GM19328 (cell line): ENCODE results near the gene FOXK1.

Experiments used
- ATAC-seq: cut with Tn5 transposase; IDR thresholded peaks from one replicate; pipeline ENCODE4 v1.9.1; 2021; ENCODE audit warnings: mild to moderate bottlenecking, moderate library complexity; ENCODE audit not compliant: unreplicated experiment

Gene FOXK1

DNA sequence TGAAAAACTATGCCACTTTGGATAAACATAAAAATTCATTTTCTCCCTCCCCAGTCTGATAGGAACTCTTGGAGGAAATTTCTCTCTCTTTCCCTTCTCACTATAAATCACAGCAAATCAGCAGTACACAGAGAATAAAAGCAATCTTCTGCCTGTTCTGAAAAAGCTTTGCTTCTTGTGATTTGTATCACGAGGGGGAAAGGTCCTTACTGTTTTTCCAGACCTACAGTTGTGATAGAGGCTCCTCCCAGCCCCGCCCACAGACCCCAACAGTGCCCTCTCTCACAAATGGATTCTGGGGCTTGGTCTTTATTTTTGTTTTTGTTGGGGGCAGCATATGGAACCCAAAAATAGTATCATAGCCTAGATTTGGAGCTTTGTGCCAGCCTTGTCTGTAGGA is 12.2 kb downstream of the FOXK1 start:
- no peak for ATAC-seq

- no peak for ATAC-seq
Measured at GRCh38 chr7:4698707-4699275, 16.7 kb downstream of the FOXK1 start.

DNA sequence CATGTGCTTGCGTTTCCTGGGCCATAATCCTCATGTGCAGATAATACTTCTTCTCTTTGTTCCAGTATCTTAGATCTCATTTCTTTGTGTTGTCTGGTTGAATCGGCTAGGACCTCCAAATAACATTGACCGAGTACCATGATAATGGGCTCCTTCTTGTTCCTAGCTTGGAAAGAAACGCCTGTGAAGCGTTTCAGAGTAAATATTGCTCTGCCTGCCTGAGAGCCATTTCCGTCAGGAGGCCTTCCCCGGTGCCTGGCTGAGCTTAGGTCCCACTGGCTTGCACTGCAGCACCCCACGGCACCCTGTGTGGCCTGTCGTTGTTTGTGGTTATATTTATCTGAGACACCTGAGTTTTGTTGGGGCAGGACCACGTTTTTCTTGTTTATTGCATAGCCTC is 17.7 kb downstream of the FOXK1 start:
- no peak for ATAC-seq

GRCh38 chr7:4700577-4701235 is 18.6 kb downstream of the FOXK1 start:
- no peak for ATAC-seq

- no peak for ATAC-seq
Measured at GRCh38 chr7:4702961-4703512, 20.9 kb downstream of the FOXK1 start.

- no peak for ATAC-seq
Measured at GRCh38 chr7:4703532-4703931, 21.4 kb downstream of the FOXK1 start.

DNA sequence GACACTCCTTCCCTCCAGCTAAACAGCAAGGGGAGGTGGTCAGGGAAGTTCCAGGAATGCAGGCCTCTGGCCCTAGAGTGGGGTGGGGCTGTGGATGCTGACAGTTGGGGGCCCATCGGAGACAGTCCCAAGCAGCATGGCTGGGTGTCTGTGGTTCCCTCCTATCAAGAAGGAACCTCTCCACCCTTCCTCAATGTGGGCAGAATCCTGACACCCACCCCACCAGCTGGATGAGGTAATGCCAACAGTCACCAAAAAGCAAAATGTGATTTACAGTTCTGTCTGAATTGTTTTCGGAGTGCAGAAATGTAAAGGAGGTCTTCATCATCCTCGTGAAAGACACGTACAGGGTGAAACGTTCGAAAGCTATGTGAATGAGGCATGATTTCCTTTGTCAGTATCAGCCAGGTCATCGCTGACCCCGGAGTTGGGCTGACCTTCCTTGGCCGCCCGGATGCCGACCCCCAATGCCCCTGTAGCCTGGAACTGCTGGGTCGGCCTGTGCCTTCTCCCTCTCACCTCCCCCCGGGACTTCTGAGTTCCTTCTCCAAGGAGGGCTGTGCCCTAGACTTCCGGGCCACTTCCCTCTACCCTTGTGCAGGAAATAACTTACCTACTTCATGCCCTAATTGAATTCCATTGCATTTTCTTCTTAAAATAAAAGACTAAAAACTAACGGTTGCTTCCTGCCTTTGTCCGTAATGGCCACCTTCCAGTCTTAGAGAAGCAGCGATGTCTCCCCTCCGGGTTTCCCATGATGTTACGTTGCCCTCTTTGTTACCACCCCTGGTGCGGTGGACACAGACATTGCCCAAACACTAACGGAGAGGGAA is 24.5 kb downstream of the FOXK1 start:
- no peak for ATAC-seq

- no peak for ATAC-seq
Measured at GRCh38 chr7:4707217-4707741, 25.2 kb downstream of the FOXK1 start.

DNA sequence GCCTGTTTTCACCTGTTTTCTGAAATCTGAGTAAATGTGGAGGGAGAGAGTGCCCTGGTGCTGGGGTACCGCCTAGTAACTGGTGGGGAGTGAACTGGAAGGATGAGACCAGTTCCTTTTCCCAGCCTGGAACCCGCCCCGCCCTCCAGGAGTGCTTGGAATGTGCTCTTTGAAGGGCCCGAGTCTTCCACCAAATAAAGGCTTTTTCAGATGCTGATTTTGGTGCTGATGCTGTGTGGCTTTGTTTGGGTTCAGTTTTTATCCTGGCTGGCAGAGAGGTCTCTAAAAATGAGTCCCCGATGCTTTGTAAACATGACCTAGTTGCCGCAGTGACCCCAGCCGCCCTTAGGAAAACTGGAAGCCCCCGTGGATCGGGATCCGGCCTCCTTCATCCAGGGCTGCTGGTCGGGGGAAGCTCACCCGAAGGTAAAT is 25.9 kb downstream of the FOXK1 start:
- ATAC-seq = no peak

- no peak for ATAC-seq
Measured at GRCh38 chr7:4709187-4709586, 27.1 kb downstream of the FOXK1 start.

DNA sequence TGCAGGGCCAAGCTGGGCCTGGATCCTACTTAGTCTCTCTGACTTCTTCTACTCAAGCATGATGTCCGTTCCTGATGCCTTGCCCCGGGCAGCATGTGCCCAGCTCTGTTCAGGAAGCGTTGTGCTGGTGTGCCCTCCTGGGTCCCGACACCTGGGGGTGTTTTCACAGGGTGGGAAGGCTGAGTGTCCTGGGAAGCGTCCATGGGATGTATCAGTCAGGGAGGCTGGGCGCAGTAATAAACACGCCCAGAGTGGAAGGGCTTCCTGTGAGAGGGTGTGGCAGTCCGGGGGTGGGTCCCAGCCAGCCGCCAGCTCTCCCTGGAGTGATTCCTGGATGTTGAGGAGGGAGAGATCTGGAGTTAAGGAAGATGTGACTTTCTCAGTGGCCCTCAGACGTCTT is 29.0 kb downstream of the FOXK1 start:
- no peak for ATAC-seq

DNA sequence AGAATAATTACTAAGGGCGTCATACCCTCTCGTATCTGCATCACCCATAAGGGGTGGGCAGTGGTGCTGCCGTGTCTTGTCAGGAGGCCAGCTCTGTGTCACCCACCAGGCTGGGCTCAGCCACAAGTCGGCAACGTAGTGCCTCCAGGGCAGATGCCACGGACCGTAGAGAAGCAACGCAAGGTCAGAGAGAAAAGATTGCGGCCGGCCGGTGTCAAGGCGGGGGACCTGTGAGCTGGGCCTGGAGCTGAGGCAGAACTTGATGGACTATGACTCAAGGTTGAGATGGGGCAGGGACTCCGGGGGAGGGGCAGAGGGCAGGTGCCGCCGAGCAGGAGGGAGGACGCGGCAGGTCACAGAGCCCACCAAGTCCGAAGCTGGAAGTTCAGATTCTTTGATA is 29.5 kb downstream of the FOXK1 start:
- ATAC-seq = no peak

- ATAC-seq = no peak
Measured at GRCh38 chr7:4712281-4713182, 30.4 kb downstream of the FOXK1 start.

DNA sequence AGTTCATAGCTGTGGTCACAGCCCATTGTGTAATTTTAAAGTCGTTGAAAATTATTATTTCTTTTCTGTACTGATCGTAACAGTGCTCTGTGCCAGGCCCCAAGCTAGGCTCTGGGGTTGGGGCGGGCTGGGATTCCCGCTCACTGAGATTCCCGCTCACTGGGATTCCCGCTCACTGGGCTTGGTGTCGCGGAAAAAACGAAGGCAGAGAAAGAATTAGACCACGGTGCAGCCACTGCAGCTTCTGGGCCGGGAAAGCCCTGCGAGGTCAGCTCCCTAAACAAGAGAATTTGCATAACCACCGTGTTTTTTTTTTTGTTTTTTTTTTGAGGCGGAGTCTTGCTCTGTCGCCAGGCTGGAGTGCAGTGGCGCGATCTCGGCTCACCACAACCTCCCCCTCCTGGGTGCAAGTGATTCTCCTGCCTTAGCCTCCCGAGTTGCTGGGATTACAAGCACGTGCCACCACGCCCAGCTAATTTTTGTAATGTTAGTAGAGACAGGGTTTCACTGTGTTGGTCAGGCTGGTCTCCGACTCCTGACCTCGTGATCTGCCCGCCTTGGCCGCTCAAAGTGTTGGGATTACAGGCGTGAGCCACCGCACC is 31.2 kb downstream of the FOXK1 start:
- no peak for ATAC-seq

- no peak for ATAC-seq
Measured at GRCh38 chr7:4714161-4714700, 32.1 kb downstream of the FOXK1 start.

DNA sequence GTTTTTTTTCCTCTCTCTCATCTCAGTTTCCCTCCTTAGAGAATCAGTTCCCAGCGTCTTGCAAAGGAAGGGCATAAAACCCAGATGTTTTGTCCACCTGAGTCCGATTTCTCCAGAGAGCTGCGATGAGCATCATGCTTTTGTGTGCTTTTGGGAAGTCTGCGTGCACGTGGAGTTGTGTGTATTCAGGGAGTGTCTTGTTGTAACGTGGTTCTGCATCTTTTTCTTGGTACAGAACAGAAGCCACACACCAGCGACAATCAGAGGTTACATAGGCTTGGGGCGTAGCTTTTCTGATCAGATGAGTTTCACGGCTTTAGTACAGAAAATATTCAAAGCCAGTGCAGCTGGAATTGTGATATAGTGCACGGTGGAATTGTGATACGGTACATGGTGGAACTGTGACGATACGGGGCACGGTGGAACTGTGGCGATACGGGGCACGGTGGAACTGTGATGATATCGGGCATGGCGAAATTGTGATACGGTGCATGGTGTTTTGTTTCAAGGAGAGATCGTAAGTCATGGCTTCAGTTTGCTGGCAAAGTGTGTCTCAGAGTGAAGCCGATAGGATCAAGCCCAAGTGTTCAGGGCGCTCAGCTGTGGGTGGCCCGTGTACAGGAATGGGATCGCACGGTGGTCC is 32.8 kb downstream of the FOXK1 start:
- no peak for ATAC-seq

DNA sequence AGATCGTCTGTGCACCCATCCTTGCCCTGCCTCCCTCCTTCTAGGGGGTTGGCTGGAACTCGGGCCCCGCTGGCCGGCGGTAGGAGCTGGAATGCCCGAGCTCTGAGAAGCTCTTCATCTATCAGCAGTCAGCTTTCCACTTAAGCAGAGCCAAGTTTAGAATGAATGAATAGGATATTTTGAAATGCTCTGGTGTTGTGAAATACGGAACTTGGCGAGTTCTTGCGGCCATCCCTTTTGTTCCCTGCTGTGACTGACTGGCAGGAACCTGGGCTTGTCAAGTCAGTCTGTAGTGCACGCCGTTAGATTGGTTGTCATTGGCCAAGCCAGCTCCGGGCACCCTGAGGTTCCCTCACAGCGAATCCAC is 33.3 kb downstream of the FOXK1 start:
- ATAC-seq = no peak

DNA sequence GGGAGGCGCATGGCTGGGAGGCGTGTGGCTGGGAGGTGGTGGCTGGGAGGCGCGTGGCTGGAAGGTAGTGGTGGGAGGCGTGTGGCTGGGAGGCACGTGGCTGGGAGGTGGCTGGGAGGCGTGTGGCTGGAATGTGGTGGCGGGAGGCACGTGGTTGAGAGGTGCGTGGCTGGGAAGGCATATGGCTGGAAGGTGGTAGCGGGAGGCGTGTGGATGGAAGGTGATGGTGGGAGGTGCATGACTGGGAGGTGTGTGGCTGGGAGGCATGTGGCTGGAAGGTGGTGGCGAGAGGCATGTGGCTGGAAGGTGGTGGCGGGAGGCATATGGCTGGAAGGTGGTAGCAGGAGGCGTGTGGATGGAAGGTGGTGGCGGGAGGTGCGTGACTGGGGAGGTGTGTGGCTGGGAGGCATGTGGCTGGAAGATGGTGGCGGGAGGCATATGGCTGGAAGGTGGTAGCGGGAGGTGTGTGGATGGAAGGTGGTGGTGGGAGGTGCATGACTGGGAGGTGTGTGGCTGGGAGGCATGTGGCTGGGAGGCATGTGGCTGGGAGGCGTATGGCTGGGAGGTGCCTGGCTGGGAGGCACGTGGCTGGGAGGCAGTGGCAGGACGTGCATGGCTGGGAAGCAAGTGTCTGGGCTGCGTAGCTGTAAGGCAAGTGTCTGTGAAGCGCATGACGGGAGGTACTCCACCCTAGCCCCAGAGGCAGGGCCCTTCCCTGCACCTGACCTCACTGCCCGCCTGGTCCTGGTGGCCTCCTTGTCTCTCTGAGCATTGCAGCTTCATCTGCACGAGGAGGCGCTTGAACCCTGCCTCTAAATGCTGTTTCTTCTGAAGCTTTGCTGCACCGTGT is 35.1 kb downstream of the FOXK1 start:
- no peak for ATAC-seq

GRCh38 chr7:4718075-4718474 is 36.0 kb downstream of the FOXK1 start:
- no peak for ATAC-seq
